AG04449 (cell line): Measurements from ENCODE around the gene PPIH.

Experiments used
- CTCF ChIA-PET: fragments of 350-600 bp; formaldehyde crosslinking; extraction: SDS; loops from one replicate; lab custom pipeline; 2021; ENCODE audit warnings: antibody characterized with exemption; lab: Yijun Ruan, JAX
- POLR2A ChIA-PET: fragments of 400-600, 350-600 bp; formaldehyde crosslinking; extraction: SDS; loops from one replicate; lab custom pipeline; 2020; ENCODE audit warnings: antibody characterized with exemption, inconsistent platforms; lab: Yijun Ruan, JAX
- DNase-seq: peaks from one replicate; pipeline ENCODE4 v3.0.0-alpha.2; 2010; ENCODE audit warnings: low read depth, low spot score
- H3K4me3 ChIP-seq: 2 replicates; pipeline ENCODE4 v1.5.1; 2011; ENCODE audit warnings: low read depth, mild to moderate bottlenecking, control low read depth, low read length
- CTCF ChIP-seq: IDR thresholded peaks from one replicate; pipeline ENCODE4 v1.5.1; 2011; ENCODE audit warnings: mild to moderate bottlenecking, moderate library complexity, low read length, control low read depth, inconsistent platforms; ENCODE audit not compliant: insufficient read depth; ENCODE audit errors: missing control alignments

PPIH gene

GRCh38 chr1:42674214-42674613 lies 16.0 kb downstream of the PPIH start:
- POLR2A ChIA-PET: no interaction called here
- no peak overlapping the region for H3K4me3 ChIP-seq
- no peak for DNase-seq
- no peak for TF ChIP-seq CTCF
- CTCF ChIA-PET: interaction anchor here (0.9 kb wide), 1 partner anchor 16 kb away, joined by 4 read pairs; the partner anchor contains the start of gene PPIH

- H3K4me3 ChIP-seq: no peak overlapping the region
- no peak for DNase-seq
- TF ChIP-seq CTCF: no peak
- CTCF ChIA-PET: no interaction called here
- POLR2A ChIA-PET: no interaction called here
Measured at GRCh38 chr1:42674682-42675081, 16.5 kb downstream of the PPIH start.

GRCh38 chr1:42675467-42675866 lies 17.2 kb downstream of the PPIH start:
- H3K4me3 ChIP-seq: no peak overlapping the region
- TF ChIP-seq CTCF: no peak
- ChIA-PET CTCF (no interaction called here), POLR2A (interaction anchor here (0.7 kb wide), 1 partner anchor 74 kb away, joined by 3 read pairs; no protein-coding TSS in a partner anchor)
- no peak for DNase-seq

- H3K4me3 ChIP-seq: no peak overlapping the region
- POLR2A ChIA-PET: no interaction called here
- no peak for DNase-seq
- CTCF ChIA-PET: no interaction called here
- TF ChIP-seq CTCF: no peak
Measured at GRCh38 chr1:42676534-42677087, 18.4 kb downstream of the PPIH start.

GRCh38 chr1:42679364-42679983 lies 21.3 kb downstream of the PPIH start:
- no peak overlapping the region for H3K4me3 ChIP-seq
- ChIA-PET CTCF (interaction anchor here (2.6 kb wide), 1 partner anchor 16 kb away, joined by 7 read pairs; no protein-coding TSS in a partner anchor), POLR2A (interaction anchor here (1.4 kb wide), 1 partner anchor 9 kb away, joined by 5 read pairs; no protein-coding TSS in a partner anchor)
- peak; percentile 34 for DNase-seq
- TF ChIP-seq CTCF: no peak

- no peak overlapping the region for H3K4me3 ChIP-seq
- no peak for DNase-seq
- ChIA-PET CTCF (interaction anchor here (2.6 kb wide), 1 partner anchor 17 kb away, joined by 7 read pairs; no protein-coding TSS in a partner anchor), POLR2A (no interaction called here)
- TF ChIP-seq CTCF: no peak
Measured at GRCh38 chr1:42680055-42680454, 21.8 kb downstream of the PPIH start.
